ENCODE data around the gene PGBD5. TPM values are rescaled to one million over a fixed set of nuclear protein-coding genes. Genes with fewer than 3 reads are reported as not detected.

The PGBD5 gene
- total and polyA plus RNA-seq, 2 of the 13 experiments (the other 11 are each of a cell fraction or from before 2014, with no cell fraction given) = 0.04 to 0.13 TPM

- TF ChIP-seq, protein P1, sequence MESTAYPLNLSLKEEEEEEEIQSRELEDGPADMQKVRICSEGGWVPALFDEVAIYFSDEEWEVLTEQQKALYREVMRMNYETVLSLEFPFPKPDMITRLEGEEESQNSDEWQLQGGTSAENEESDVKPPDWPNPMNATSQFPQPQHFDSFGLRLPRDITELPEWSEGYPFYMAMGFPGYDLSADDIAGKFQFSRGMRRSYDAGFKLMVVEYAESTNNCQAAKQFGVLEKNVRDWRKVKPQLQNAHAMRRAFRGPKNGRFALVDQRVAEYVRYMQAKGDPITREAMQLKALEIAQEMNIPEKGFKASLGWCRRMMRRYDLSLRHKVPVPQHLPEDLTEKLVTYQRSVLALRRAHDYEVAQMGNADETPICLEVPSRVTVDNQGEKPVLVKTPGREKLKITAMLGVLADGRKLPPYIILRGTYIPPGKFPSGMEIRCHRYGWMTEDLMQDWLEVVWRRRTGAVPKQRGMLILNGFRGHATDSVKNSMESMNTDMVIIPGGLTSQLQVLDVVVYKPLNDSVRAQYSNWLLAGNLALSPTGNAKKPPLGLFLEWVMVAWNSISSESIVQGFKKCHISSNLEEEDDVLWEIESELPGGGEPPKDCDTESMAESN (CRISPR knock-in tag; conservative IDR thresholded peaks at IDR 0.05) = 0 out of 2 replicates have a peak, but pooled peaks have one; percentile 28
- TF ChIP-seq KDM3A (CRISPR knock-in tag; IDR thresholded peaks at IDR 0.05; ENCODE audit: low read depth) (no peak), ZNF792 (CRISPR knock-in tag; IDR thresholded peaks at IDR 0.05) (no peak), ZNF780A (CRISPR knock-in tag; IDR thresholded peaks at IDR 0.05) (no peak), HNF4A (CRISPR knock-in tag; IDR thresholded peaks at IDR 0.05) (peak; percentile 74), ELF1 (CRISPR knock-in tag; IDR thresholded peaks at IDR 0.05) (peak; percentile 37; the same call in 1 of the 2 replicates), RXRB (CRISPR knock-in tag; IDR thresholded peaks at IDR 0.05; ENCODE audit: borderline replicate concordance) (peak; percentile 62), GATAD1 (CRISPR knock-in tag; IDR thresholded peaks at IDR 0.05) (0 out of 2 replicates have a peak, but pooled peaks have one; percentile 25), REST (IDR thresholded peaks at IDR 0.05; ENCODE audit: borderline replicate concordance in 1 of 2, low read depth in 1 of 2, low read length in 2 of 2) (no peak), RERE (CRISPR knock-in tag; IDR thresholded peaks at IDR 0.05; ENCODE audit: low read depth) (no peak), NCOR1 (IDR thresholded peaks at IDR 0.05; ENCODE audit: borderline replicate concordance, low read length) (peak; percentile 36; the same call in 1 of the 2 replicates), EP300 (IDR thresholded peaks at IDR 0.05; ENCODE audit: low read depth in 2 of 2, low read length in 2 of 2) (peak in 1 of 2 experiments; percentile 15; a peak in 1 of 4 replicates), EP300 (CRISPR knock-in tag; IDR thresholded peaks at IDR 0.05; ENCODE audit: borderline replicate concordance) (no peak; the same call in 1 of the 2 replicates), ZNF350 (CRISPR knock-in tag; IDR thresholded peaks at IDR 0.05; ENCODE audit: borderline replicate concordance, low read depth) (0 out of 2 replicates have a peak, but pooled peaks have one; percentile 22)
- TF ChIP-seq, protein P2, sequence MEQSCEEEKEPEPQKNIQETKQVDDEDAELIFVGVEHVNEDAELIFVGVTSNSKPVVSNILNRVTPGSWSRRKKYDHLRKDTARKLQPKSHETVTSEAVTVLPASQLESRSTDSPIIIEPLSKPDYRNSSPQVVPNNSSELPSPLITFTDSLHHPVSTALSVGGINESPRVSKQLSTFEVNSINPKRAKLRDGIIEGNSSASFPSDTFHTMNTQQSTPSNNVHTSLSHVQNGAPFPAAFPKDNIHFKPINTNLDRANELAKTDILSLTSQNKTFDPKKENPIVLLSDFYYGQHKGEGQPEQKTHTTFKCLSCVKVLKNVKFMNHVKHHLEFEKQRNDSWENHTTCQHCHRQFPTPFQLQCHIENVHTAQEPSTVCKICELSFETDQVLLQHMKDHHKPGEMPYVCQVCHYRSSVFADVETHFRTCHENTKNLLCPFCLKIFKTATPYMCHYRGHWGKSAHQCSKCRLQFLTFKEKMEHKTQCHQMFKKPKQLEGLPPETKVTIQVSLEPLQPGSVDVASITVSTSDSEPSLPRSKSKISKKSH (CRISPR knock-in tag; IDR thresholded peaks at IDR 0.05; ENCODE audit: borderline replicate concordance) = no peak
Observed at GRCh38 chr1:230299191-230300006, 126.7 kb downstream of the PGBD5 start (continued).
